Dermis microvascular lymphatic vessel endothelial cell (primary cell): ENCODE data around the gene RLF. TPM values are rescaled to one million over a fixed set of nuclear protein-coding genes. Genes with fewer than 3 reads are reported as not detected.

Experiments
- DNase-seq, 2 donors: peaks; one replicate each; pipeline versions ENCODE4 v3.0.0 to v3.0.0-alpha.2; 2010; ENCODE audit warnings: low read depth in 2 of 2
- total RNA-seq: library from RNA; depleted of rRNA; stranded (reverse); fragments of >200 nt; gene quantifications from 2 replicates; pipeline ENCODE4 v1.2.1, GENCODE V29; 2014

Gene RLF, protein sequence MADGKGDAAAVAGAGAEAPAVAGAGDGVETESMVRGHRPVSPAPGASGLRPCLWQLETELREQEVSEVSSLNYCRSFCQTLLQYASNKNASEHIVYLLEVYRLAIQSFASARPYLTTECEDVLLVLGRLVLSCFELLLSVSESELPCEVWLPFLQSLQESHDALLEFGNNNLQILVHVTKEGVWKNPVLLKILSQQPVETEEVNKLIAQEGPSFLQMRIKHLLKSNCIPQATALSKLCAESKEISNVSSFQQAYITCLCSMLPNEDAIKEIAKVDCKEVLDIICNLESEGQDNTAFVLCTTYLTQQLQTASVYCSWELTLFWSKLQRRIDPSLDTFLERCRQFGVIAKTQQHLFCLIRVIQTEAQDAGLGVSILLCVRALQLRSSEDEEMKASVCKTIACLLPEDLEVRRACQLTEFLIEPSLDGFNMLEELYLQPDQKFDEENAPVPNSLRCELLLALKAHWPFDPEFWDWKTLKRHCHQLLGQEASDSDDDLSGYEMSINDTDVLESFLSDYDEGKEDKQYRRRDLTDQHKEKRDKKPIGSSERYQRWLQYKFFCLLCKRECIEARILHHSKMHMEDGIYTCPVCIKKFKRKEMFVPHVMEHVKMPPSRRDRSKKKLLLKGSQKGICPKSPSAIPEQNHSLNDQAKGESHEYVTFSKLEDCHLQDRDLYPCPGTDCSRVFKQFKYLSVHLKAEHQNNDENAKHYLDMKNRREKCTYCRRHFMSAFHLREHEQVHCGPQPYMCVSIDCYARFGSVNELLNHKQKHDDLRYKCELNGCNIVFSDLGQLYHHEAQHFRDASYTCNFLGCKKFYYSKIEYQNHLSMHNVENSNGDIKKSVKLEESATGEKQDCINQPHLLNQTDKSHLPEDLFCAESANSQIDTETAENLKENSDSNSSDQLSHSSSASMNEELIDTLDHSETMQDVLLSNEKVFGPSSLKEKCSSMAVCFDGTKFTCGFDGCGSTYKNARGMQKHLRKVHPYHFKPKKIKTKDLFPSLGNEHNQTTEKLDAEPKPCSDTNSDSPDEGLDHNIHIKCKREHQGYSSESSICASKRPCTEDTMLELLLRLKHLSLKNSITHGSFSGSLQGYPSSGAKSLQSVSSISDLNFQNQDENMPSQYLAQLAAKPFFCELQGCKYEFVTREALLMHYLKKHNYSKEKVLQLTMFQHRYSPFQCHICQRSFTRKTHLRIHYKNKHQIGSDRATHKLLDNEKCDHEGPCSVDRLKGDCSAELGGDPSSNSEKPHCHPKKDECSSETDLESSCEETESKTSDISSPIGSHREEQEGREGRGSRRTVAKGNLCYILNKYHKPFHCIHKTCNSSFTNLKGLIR (N-terminal part only)
- 14.1 and 17.1 TPM in 2 replicates for total RNA-seq

DNA sequence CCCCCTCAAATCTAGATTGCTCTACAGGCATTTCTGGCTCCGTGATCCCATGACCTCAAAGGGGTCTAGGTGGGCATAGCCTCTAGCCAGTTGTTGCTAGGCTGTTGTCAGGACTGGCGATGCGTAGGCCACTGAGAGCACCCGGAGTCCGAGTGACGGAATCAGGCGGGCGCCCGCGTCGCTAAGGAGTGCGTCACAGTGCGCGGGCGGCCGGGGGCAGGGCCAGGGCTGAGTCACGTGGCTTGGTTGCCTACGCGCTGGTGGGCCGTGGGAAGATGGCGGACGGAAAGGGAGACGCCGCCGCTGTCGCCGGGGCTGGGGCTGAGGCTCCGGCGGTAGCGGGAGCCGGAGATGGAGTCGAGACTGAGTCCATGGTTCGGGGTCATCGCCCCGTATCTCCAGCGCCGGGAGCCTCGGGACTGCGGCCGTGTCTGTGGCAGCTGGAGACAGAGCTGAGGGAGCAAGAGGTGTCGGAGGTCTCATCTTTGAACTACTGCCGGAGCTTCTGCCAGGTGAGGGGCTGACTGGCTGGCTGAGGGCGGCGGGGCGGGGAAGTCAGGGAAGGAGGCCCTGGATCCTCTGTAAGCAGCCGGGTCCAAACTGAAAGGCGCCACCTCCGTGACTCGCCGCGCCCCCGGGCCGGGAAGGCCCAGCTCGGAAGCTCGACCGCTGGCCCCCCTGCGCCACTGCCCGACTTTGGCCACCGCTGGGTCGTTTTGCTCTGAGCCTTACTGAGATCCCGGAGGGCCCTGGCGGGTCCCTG lies at the start of gene RLF:
TSS of gene RLF (plus strand) at position 263 of the 763 bp plus-strand sequence. CDS start at position 276, 13 bp downstream.
- peak; percentile 87 to 95 for DNase-seq

DNA sequence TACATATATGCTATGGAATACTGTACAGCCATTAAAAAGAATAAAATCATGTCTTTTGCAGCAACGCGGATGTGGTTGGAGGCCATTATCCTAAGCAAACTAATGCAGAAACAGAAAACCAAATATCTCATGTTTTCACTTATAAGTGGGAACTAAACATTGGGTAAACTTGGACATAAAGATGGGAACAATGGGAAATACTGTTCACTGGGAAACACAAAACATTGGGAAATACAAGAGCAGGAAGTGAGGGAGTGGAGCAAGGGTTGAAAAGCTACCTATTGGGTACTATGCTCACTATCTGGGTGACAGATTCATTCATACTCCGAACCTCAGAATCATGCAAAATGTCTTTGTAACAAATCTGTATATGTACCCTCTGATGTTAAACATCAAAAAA lies 46.8 kb upstream of the RLF start:
- no peak for DNase-seq

DNA sequence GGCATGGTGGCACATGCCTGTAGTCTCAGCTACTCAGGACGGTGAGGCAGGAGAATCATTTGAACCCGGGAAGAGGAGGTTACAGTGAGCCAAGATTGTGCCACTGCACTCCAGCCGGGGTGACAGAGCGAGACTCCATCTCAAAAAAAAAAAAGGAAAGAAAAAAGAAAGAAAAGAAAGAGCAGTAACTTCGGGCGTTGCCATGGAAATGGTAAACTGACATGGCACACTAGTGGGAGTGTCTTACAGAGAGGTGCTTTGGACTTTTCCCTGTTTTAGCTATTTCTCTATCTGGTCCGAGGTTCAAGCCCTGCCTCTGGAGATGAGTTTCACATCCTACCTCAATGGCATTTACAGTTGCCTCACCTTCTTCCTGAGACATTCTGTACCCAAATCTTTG lies 41.1 kb upstream of the RLF start:
- no peak for DNase-seq

DNA sequence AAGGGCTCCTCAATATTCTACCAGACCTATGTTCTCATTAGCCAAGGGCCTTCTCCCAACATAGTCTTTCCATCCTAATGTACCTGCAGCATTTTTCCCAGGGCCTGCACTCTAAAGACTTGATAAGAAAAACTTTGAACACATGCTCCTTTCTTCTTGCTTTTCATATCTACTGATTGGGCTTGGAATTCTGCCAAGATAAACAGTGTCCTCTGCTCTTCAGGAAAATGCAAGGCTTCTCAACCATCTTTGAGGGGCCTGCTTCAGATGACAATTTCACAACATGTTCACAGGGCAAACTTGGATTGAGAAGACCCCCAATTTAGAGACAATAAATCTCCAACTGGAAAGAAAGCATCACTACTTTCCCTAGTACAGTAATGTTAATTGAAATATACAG lies 38.3 kb upstream of the RLF start:
- peak in 1 of 2 donors; percentile 10 for DNase-seq

DNA sequence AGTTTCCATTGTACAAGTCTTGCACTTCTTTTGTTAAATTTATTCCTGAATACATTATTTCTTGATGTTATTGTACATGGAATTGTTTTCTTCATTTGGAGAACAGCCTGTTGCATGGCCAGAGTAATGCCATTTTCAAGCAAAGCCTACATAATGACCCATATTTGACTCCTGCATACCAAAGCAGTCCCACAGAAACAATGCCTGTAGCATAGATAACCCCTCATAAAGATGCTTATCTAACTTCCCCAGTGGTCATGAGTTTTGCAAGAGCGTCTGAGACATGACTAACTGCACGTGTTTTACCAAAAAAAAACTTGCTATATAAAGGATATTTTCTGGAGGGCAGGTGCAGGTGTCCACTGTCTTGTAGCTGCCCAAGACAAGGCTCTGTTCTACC lies 30.3 kb upstream of the RLF start:
- DNase-seq, result peak in 1 of 2 donors; percentile 68

DNA sequence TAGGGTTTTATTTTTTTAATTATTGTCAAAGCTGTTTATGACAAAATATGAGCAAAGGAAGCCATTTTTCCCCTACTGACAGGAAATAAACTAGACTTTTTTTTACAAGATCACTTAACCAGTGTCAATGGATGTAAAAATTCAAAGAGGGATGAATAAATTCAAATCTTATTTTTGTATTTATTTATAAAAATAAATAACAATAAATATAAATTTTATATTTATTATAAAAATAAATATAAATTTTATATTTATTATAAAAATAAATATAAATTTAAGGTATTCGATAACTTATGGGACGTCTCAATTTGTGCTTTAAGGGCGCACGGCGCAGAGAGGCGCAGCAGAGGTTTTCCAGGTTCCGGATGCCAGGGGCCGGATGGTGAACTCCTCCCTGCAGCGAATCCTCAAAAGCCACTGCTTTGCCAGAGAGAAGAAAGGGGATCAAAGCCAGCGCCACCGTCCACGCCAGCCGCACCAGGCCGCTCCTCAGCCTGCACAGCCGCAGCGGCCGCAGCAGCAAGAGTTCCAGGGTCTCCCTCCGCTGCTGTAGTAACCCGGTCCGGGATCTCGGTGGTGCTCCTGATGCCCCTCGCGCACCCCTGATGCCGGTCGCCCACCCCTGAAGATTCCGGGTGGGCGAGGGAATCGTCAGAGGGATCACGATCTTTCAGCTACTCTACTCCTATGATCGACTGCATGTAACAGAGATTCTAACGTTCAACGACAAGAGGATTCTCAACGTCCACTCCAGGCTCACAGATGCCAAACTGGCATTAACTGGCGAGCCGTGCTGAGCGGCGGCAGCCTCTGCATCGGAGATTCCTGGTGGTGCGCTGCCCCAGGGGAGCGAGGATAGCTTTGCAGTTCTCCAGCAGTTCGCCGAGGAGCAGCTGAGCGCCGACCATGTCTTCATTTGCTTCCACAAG lies 28.5 kb upstream of the RLF start:
- DNase-seq, result peak in 1 of 2 donors; percentile 12

DNA sequence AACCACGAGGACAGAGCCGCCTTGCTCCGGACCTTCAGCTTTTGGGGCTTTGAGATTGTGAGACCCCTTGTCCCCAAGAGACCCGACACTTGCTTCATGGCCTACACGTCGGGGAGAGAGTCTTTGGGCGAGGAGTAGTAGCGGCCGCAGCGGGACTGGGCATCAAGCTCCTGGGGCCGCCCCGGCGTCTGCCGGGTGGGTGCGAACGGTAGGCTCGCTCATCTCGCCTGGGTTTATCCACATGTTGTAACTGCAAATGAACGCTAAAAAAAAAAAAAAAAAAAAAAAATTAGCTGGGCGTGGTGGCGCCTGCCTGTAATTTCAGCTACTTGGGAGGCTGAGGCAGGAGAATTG lies 27.9 kb upstream of the RLF start:
- DNase-seq, result no peak

DNA sequence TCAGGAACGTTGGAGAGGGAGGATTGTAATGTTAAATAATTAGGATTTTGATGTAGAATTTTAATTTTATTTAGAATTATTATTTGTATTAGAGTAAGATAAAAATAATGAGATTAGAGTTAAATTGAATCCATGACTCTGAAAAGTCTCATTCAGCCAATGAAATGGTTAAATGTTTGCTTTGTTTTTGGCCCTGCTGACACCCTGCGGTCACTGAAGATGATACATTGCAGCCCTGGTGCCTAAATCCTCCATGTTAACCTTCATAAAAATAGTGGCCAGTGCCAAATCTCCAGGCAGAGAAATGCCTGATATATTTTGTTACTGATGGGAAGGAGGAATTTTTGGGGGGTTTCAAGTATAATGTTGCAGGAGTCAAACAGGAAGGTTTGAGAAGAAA lies 27.3 kb upstream of the RLF start:
- DNase-seq, result no peak

DNA sequence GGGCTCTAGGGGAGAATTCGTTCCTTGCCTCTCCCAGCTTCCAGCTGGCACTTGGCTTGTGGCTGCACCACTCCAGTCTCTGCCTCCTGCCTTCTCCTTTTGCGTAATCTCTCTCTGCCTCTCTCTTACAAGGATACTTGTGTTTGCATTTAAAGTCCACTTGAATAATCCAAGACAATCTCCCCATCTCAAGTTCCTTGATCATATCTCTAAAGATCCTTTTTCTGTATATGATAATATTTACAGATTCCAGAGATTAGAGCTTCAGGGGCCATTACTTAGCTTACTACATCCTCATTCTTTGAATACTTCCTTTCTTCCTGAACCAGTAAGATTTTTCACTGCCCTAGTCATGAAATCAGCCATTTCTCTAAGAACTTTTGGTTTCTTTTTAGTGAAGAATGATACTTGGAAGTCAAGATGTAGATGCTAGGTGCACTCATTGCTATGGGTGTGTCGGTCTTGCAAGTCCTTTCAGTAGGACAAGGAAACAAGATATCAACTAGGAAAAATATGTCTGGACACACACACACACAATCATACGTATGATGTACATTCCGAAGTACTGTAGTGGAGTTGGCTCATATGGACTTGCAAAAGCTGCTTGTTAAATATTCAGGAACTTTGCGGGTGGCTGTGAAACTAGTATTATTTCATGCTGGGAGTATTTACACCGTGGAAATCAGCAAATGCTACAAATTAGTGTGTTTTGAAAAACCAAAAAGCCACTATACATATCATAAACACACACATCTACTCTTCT lies 20.8 kb upstream of the RLF start:
- no peak for DNase-seq

DNA sequence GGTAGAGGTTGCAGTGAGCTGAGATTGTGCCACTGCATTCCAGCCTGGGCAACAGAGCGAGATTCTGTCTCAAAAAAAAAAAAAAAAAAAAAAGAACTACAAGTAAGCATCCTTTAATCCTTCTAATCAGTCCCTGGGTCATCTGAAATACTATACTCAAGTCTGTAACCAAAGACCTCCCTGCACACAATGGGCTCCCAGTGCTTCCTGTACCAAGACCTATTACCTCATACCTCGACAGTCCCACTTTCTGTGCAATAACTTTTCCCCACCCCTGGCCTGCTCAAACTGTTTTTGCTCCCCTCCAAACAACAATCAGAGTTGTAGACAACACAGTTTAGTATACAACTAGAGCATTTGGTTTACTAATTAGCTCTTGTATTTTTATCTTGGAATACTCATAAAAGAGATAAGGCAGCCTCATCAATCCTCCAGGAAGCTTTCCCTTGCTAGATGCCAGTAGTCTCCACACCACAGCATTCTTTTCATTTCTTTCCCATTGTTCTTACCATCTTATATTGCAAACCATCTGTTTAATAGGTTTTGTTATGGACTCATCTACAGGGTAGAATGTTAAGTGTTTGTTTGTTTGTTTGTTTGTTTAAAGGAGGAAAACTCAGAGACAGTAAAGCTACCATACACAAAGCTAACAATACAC lies 19.2 kb upstream of the RLF start:
- no peak for DNase-seq

DNA sequence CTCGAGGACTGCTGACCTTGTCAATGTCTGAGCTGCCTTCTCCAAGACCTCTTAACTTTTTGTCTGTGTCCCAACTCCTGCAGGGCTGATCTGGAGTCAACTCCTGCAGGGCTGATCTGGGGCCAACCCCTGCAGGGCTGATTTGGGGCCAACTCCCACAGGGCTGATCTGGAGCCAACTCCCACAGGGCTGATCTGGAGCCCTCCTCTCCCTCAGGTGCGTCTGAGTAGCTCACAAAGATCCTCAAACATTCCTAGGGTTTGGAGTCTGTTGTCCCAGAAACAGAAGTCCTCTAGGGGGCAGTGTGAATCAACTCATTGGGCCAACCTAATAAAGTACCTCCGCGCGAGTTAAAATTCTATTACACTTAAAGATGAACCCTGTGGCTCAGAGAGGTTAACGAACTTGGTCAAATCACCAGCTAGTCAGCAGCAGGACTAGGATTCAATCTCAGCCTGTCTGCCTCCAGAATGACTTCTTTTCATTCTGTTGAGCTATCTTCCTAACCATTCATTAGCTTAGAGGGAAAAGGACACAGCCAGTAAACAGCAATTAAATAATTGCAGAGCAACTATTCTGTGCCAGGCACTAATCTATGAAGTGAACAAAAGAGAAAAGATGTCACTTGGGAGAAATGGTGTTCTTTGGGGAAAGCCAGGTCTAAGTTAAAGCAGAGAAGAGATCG lies 17.2 kb upstream of the RLF start:
- peak; percentile 39 to 68 for DNase-seq

DNA sequence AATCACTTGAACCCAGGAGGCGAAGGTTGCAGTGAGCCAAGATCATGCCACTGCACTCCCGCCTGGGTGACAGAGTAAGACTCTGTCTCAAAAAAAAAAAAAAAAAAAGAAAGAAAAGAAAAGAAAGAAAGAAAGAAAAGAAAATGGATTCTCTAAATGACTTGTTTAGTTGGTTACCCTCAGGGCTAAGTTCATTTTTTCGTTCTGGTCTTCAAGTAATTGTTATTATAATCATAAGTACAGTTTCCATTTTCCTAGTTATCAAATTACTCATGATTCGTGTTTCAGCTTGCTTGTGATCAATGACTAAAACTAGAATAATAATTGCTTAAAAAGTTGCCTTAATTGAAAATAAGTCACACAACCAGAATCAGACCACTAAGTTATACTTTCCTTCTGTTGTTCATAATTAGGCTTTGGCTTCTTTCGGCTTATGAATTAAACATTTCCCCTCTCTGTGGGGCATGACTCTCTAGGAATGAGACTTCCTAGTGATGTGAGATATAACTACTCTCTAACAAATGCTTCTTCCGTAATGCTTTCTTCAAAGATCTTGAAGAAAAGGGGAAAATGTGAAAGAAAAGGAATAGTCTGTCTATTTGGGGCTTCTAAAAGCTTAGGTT lies 9.6 kb upstream of the RLF start:
- DNase-seq, result no peak

DNA sequence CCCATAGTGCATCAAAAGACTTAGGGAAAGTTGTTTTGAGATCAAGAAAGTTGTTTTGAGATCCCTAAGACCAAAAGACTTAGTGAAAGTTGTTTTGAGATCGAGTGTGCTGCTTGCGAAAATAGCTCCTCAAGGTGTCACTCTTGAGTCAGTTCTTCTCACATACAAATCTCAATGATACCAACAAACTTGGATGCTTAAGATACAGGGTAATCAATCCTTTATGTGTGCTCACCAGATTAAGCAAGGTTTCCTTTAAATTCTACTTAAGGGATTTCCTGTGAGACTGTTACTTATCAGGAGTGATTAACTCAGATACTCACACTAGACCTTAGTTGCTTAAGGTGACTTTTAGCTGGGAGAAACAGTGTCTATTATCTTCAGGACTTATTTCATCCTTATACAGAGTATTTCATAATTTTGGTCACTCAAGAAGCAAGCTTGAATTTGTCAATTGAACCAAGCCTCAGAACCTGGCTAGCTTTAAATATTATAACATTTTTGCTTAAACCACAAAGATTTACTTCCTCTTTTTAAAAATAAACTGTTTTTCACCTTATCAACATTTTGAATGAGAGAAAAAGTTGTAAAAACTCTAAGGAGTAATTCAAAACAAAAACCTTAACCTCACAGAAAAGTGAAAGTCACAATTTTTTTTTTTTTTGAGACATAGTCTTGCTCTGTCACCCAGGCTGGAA lies 8.0 kb upstream of the RLF start:
- peak; percentile 43 to 63 for DNase-seq

DNA sequence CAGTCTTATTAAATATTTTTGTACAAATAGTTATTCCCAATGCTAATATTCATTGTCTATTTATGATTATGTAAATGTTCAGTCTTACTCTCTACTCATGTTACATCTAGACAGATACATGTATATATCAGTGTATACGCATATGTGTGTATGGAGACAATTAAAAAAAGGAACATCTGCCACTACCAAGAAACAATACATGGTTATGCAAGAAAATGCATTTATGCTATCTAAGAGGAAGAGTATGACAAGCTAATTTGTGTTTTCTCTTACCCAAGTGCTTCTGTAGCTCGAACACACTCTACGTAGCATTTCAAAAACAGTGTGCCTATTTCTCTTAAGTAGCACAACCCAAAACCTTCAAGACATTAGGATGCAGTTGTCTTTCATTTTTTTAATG lies 6.1 kb upstream of the RLF start:
- no peak for DNase-seq

DNA sequence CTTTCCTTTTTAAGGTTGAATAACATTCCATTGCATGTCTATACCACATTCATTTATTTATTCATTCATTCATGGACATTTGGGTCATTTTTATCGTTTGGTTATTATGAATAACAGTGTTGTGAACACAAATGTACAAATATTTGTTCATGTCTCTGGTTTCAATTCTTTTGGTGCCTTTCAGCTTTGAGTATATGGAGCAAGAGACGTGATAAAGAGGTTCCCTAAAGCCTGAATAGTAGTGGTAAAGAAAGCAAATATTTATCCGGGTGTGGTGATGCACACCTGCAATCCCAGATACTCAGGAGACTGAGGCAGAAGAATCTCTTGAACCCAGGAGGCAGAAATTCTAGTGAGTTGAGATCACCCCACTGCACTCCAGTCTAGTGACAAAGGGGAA lies 5.3 kb upstream of the RLF start:
- DNase-seq, result no peak

DNA sequence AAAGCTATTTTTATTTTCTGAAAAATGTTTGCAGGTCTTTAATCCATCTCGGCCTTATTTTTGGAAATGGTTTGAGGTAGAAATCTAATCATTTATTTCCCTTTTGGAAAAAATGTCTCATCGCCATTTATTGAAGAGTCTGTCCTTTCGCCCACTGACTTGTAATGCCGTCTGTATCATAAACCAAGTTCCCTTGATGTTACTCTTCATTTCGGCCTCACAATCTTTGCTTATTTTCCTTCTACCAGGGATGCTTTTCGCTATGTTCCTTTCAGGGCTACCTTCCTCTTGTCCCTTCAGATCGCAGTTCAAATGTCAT lies 422 bp upstream of the RLF start:
- DNase-seq, result no peak

DNA sequence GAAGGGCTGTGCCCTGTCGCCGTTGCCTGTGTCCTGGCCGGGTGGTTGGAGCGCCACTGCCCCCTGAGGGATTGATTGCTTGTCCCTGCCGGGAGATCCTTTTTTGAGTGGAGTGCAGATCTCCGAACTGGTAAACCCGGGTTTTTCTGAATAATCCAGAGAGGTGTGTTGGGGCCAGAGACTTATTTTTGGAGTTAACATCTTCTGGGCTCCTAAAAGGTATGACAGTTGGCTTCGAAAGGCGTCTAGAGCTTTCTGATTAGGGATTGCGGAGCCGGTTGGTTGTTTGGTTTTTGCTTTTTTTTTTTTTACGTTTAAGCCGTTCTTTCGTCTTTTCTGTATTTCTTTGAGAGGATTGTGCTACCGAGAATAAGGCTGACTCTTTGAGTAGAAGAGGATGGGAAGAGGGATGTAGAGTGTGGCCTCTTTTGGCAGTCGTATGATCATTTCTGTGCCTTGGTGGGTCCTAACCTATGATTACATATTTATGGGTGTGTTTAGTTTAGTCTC lies 756 bp downstream of the RLF start:
- peak in 1 of 2 donors; percentile 13 for DNase-seq
